ENCODE results near the gene UBR7.

- TF ChIP-seq, protein P1, sequence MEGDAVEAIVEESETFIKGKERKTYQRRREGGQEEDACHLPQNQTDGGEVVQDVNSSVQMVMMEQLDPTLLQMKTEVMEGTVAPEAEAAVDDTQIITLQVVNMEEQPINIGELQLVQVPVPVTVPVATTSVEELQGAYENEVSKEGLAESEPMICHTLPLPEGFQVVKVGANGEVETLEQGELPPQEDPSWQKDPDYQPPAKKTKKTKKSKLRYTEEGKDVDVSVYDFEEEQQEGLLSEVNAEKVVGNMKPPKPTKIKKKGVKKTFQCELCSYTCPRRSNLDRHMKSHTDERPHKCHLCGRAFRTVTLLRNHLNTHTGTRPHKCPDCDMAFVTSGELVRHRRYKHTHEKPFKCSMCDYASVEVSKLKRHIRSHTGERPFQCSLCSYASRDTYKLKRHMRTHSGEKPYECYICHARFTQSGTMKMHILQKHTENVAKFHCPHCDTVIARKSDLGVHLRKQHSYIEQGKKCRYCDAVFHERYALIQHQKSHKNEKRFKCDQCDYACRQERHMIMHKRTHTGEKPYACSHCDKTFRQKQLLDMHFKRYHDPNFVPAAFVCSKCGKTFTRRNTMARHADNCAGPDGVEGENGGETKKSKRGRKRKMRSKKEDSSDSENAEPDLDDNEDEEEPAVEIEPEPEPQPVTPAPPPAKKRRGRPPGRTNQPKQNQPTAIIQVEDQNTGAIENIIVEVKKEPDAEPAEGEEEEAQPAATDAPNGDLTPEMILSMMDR (conservative IDR thresholded peaks at IDR 0.05), result no peak
- TF ChIP-seq ZFX (IDR thresholded peaks at IDR 0.05), result no peak
These were observed 43.5 kb upstream of the UBR7 start for GRCh38 chr14:93163564-93163963.
